Right lobe of liver (tissue), 4 donors: Measurements from ENCODE around the gene VWA5B1.

Experiments used
- POLR2A ChIP-seq: fragments of 450-650 bp; IDR thresholded peaks from one replicate; pipeline ENCODE4 v1.6.1; 2017; ENCODE audit warnings: antibody characterized with exemption, mild to moderate bottlenecking
- TF ChIP-seq, protein P1 (sequence below), 4 donors: fragments of 200-600 bp in 3 of 4; fragments of 450-650 bp in 1 of 4; IDR thresholded peaks; one replicate each; pipeline versions ENCODE4 v1.5.1 to v1.8.0; 2016 to 2022; ENCODE audit warnings: antibody characterized with exemption in 4 of 4, mild to moderate bottlenecking in 2 of 4
- donor health status: DM: no; HTN: no; CAD: no.
- donor health status: DM: no; HTN: no; CAD: no.
- donor health status: DM: no; HTN: yes; CAD: no.

DNA sequence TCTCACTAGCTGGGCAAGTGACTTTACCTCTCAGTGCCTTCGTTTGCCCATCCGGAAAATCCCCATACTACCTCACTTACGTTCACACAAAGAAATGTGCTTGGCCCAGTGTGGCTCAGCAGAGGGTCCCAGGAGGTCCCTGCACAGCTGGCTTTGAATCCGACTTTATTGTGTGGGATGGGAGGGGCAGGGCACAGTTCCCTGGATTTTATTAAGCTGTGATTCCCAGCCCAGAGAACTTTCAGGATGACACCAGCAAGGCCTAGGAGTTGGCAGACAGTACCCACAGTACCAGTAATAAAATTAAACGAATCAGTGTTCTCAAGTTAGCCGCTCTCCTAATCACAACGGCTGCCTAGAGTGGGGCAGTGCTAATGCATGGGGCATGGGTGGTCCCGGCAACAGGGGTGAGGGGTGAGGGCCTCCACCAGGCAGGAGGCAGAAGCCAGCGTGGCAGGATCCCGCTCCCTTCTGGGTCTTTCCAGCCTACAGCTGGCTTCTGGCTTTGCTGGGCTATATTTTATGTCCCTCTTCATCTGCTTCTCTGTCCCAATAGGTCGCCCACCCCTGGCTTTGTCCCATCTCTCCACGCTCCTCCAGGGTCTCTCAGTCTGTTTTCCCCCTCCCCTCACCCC, 74.9 kb downstream of the VWA5B1 start:
- TF ChIP-seq, protein P1, sequence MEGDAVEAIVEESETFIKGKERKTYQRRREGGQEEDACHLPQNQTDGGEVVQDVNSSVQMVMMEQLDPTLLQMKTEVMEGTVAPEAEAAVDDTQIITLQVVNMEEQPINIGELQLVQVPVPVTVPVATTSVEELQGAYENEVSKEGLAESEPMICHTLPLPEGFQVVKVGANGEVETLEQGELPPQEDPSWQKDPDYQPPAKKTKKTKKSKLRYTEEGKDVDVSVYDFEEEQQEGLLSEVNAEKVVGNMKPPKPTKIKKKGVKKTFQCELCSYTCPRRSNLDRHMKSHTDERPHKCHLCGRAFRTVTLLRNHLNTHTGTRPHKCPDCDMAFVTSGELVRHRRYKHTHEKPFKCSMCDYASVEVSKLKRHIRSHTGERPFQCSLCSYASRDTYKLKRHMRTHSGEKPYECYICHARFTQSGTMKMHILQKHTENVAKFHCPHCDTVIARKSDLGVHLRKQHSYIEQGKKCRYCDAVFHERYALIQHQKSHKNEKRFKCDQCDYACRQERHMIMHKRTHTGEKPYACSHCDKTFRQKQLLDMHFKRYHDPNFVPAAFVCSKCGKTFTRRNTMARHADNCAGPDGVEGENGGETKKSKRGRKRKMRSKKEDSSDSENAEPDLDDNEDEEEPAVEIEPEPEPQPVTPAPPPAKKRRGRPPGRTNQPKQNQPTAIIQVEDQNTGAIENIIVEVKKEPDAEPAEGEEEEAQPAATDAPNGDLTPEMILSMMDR (IDR thresholded peaks at IDR 0.05): no peak
- TF ChIP-seq POLR2A: no peak
